K562 (cell line): ENCODE measurements around the gene SLC1A4. TPM values are rescaled to one million over a fixed set of nuclear protein-coding genes. Genes with fewer than 3 reads are reported as not detected.
A peak's percentile ranks its signal among the peaks of the same experiment; 100 is the strongest.

Experiments used
- CREB5 ChIP-seq: fragments of 250-450 bp; sonication (Bioruptor Pico); IDR thresholded peaks from 2 replicates; pipeline ENCODE4 v1.5.0; 2020; ENCODE audit warnings: mild to moderate bottlenecking
- CREM ChIP-seq: IDR thresholded peaks from 2 replicates; pipeline ENCODE4 v1.6.1; 2014; ENCODE audit warnings: antibody characterized with exemption, low read depth
- DEAF1 ChIP-seq: fragments of 450-650 bp; formaldehyde crosslinking; IDR thresholded peaks from 2 replicates; pipeline ENCODE4 v1.4.0; 2020; ENCODE audit warnings: mild to moderate bottlenecking, moderate library complexity
- DIDO1 ChIP-seq: fragments of 450-650 bp; IDR thresholded peaks from 2 replicates; pipeline ENCODE4 v1.6.1; 2016; ENCODE audit warnings: low read depth, missing biosample characterization, missing genetic modification characterization
- FIP1L1 ChIP-seq: fragments of 200-400 bp; formaldehyde crosslinking; IDR thresholded peaks from 2 replicates; pipeline ENCODE4 v1.6.1; 2018; ENCODE audit warnings: mild to moderate bottlenecking, low read depth, low read length; ENCODE audit not compliant: poor library complexity, severe bottlenecking
- HDGF ChIP-seq: fragments of 450-650 bp; IDR thresholded peaks from 2 replicates; pipeline ENCODE4 v1.6.1; 2016
- KDM5B ChIP-seq: fragments of 200-600 bp; sonication (generic); IDR thresholded peaks from 2 replicates; pipeline ENCODE4 v1.6.1; 2012; ENCODE audit warnings: low read depth, mild to moderate bottlenecking, moderate library complexity, low read length, control low read depth, inconsistent platforms; ENCODE audit not compliant: insufficient replicate concordance
- LEF1 ChIP-seq: fragments of 450-650 bp; IDR thresholded peaks from 2 replicates; pipeline ENCODE4 v1.6.1; 2016; ENCODE audit warnings: mild to moderate bottlenecking
- MEF2D ChIP-seq: conservative IDR thresholded peaks from 2 replicates; pipeline ENCODE4 v1.6.1; 2016; ENCODE audit warnings: low read depth, missing genetic modification characterization, missing compliant biosample characterization
- MGA ChIP-seq: fragments of 450-650 bp; IDR thresholded peaks from 2 replicates; pipeline ENCODE4 v1.6.1; 2016; ENCODE audit warnings: mild to moderate bottlenecking, moderate library complexity
- NFXL1 ChIP-seq: fragments of 450-650 bp; formaldehyde crosslinking; IDR thresholded peaks from 2 replicates; pipeline ENCODE4 v1.4.0; 2021; ENCODE audit warnings: mild to moderate bottlenecking
- RB1 ChIP-seq: fragments of 450-650 bp; IDR thresholded peaks from 2 replicates; pipeline ENCODE4 v1.6.1; 2017; ENCODE audit warnings: low read depth, mild to moderate bottlenecking
- SPI1 ChIP-seq: IDR thresholded peaks from 2 replicates; pipeline ENCODE4 v1.6.1; 2011; ENCODE audit warnings: low read depth, low read length, control low read depth, borderline replicate concordance
- polyA plus RNA-seq, 8 experiments: library from polyadenylated mRNA; depleted of rRNA in 4 of 8; stranded (reverse) in 5 of 8; unstranded in 3 of 8; fragments of >200 nt; fragmentation: Nextera tagmentation in 2 of 8; fragmentation: Illumina TruSeq in 1 of 8; extraction: Ambion mirVana in 2 of 8; extraction: Trizol in 1 of 8; gene quantifications; 2 replicates each; pipeline versions ENCODE4 v1.2.1 to v1.2.3, GENCODE V29; 2011 to 2014; ENCODE audit warnings: inconsistent platforms in 1 of 8, missing spikeins in 1 of 8
- total RNA-seq, 7 experiments: library from RNA; depleted of rRNA in 6 of 7; stranded (reverse); fragments of >200 nt in 6 of 7; fragmentation: Illumina TruSeq in 2 of 7; extraction: Trizol in 2 of 7; gene quantifications; 2 replicates each; pipeline versions ENCODE4 v1.2.1 to v1.2.3, GENCODE V29; 2011 to 2021; ENCODE audit warnings: low replicate concordance in 1 of 7

Gene SLC1A4
- total and polyA plus RNA-seq, 9 of the 15 experiments (the other 6 are each of a cell fraction or from before 2014, with no cell fraction given) = 4.4 to 24.0 (median 10.9) TPM

- TF ChIP-seq KDM5B (peak; percentile 64), NFXL1 (CRISPR knock-in tag) (no peak), DEAF1 (CRISPR knock-in tag) (peak; percentile 67), LEF1 (0 out of 2 replicates have a peak, but pooled peaks have one; percentile 10), RB1 (no peak), DIDO1 (no peak), CREB5 (CRISPR knock-in tag) (no peak), SPI1 (peak; percentile 62; the same call in 1 of the 2 replicates), HDGF (peak; percentile 80; the same call in 1 of the 2 replicates), CREM (peak; percentile 69), FIP1L1 (no peak), MGA (peak; percentile 55), MEF2D (tag) (no peak)
Observed at GRCh38 chr2:65064728-65065552, 75.7 kb downstream of the SLC1A4 start (continued).
